Caco-2 (cell line): ENCODE data around the gene WRAP73. TPM values are rescaled to one million over a fixed set of nuclear protein-coding genes. Genes with fewer than 3 reads are reported as not detected.
A peak's percentile ranks its signal among the peaks of the same experiment; 100 is the strongest.

Experiments used
- BruUV-seq: library from RNA; stranded (reverse); fragments of 400-500 nt; replicated peaks from 2 replicates; lab custom pipeline; 2021; lab: Mats Ljungman, UMichigan
- CTCF ChIA-PET: fragments of 300-600 bp; sonication (Branson Sonifier 250); formaldehyde crosslinking; loops from one replicate; lab custom pipeline; 2022; ENCODE audit warnings: antibody characterized with exemption; lab: Charles Lee
- POLR2A ChIA-PET: fragments of 300-600 bp; sonication (Branson Sonifier 250); formaldehyde crosslinking; loops from one replicate; lab custom pipeline; 2022; ENCODE audit warnings: antibody characterized with exemption; lab: Charles Lee
- DNase-seq, 2 experiments: peaks; one replicate each; pipeline versions ENCODE4 v3.0.0 to v3.0.0-alpha.2; 2020 to 2022
- H3K27me3 ChIP-seq: replicated peaks from 2 replicates; pipeline ENCODE4 v1.6.0; 2011; ENCODE audit warnings: low read length; ENCODE audit not compliant: control insufficient read depth, insufficient read depth
- H3K36me3 ChIP-seq: 2 replicates; pipeline ENCODE4 v1.5.1; 2011; ENCODE audit warnings: low read length; ENCODE audit not compliant: control insufficient read depth, insufficient read depth
- H3K4me1 ChIP-seq: fragments of 250-450 bp; sonication (Bioruptor Pico); 2 replicates; pipeline ENCODE4 v1.5.1; 2020; ENCODE audit warnings: mild to moderate bottlenecking
- H3K4me3 ChIP-seq: 2 replicates; pipeline ENCODE4 v1.5.1; 2011; ENCODE audit warnings: low read depth, mild to moderate bottlenecking, control low read depth, low read length
- H3K9me3 ChIP-seq: fragments of 250-450 bp; sonication (Bioruptor Pico); 2 replicates; pipeline ENCODE4 v1.5.1; 2020; ENCODE audit warnings: mild to moderate bottlenecking, moderate library complexity
- H3K27ac Mint-ChIP-seq: one replicate; pipeline ENCODE4 v1.8.0; 2022; ENCODE audit warnings: mixed read lengths; ENCODE audit not compliant: unreplicated experiment
- H3K27me3 Mint-ChIP-seq: one replicate; pipeline ENCODE4 v1.8.0; 2022; ENCODE audit warnings: mixed read lengths; ENCODE audit not compliant: insufficient read depth, unreplicated experiment
- H3K36me3 Mint-ChIP-seq: one replicate; pipeline ENCODE4 v1.8.0; 2022; ENCODE audit warnings: mild to moderate bottlenecking, mixed read lengths; ENCODE audit not compliant: insufficient read depth, unreplicated experiment
- H3K4me1 Mint-ChIP-seq: one replicate; pipeline ENCODE4 v1.8.0; 2022; ENCODE audit warnings: low read depth, mixed read lengths; ENCODE audit not compliant: unreplicated experiment
- H3K4me3 Mint-ChIP-seq: one replicate; pipeline ENCODE4 v1.8.0; 2022; ENCODE audit warnings: mild to moderate bottlenecking, moderate library complexity, mixed read lengths; ENCODE audit not compliant: unreplicated experiment
- H3K9me3 Mint-ChIP-seq: one replicate; pipeline ENCODE4 v1.8.0; 2022; ENCODE audit warnings: mixed read lengths; ENCODE audit not compliant: unreplicated experiment
- intact Hi-C: fragments of 100-400 bp; cut with micrococcal nuclease; formaldehyde crosslinking; loops from one replicate; pipeline ENCODE4 v1.10.0; 2022; ENCODE audit not compliant: unreplicated experiment
- total RNA-seq: library from RNA; stranded (reverse); gene quantifications from 2 replicates; pipeline ENCODE4 v1.2.3, GENCODE V29; 2022
- TF ChIP-seq, protein P1 (sequence below), 2 experiments: fragments of 200-600 bp in 1 of 2; IDR thresholded peaks; 1 replicate in 1 of 2; 2 replicates in 1 of 2; pipeline versions ENCODE4 v1.5.1 to v1.8.0; 2011 to 2022; ENCODE audit warnings: antibody characterized with exemption in 1 of 2, control low read depth in 1 of 2, inconsistent platforms in 1 of 2, low read depth in 1 of 2, low read length in 1 of 2, mild to moderate bottlenecking in 1 of 2, moderate library complexity in 1 of 2; ENCODE audit not compliant: insufficient read depth in 1 of 2, severe bottlenecking in 1 of 2, unreplicated experiment in 1 of 2

Gene WRAP73
- total RNA-seq, 1 experiment from 2014 or later = 31.6 TPM

DNA sequence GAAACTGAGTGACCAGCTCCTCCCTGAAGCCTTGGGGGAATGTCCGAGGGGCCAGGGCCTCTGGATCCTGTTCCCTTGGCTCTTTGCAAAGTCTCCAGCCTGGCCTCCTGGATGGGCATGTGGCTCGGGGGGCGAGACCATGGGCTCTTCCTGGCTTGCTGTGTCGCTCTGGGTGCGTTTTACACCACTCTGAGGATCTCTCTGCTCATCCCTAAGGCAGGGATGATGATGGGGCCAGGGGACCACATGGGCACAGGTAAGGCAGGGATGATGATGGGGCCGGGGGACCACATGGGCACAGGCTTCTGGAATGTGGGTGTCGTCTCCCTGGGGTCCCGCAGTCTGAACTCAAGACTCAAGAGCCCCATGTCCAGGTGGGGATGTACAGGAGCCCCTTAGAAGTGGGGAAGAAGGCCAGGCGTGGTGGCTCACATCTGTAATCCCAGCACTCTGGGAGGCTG is 20.1 kb upstream of the WRAP73 start:
- Histone ChIP-seq H3K27me3 (no peaks in the 10 kb centered on the region), H3K4me1 (peaks cover 7% of the 10 kb centered on the region), H3K4me3 (no peak overlapping the region), H3K36me3 (no peaks in the 10 kb centered on the region), H3K9me3 (no peaks in the 10 kb centered on the region)
- Mint-ChIP-seq H3K4me3 (no peak overlapping the region), H3K9me3 (no peaks in the 10 kb centered on the region), H3K27ac (no peak overlapping the region), H3K36me3 (no peaks in the 10 kb centered on the region), H3K27me3 (no peaks in the 10 kb centered on the region), H3K4me1 (peaks cover 7% of the 10 kb centered on the region)
- intact Hi-C loops = no loop called here
- DNase-seq = peak in 1 of 2 experiments; percentile 7
- ChIA-PET POLR2A (no interaction called here), CTCF (no interaction called here)
- TF ChIP-seq, protein P1, sequence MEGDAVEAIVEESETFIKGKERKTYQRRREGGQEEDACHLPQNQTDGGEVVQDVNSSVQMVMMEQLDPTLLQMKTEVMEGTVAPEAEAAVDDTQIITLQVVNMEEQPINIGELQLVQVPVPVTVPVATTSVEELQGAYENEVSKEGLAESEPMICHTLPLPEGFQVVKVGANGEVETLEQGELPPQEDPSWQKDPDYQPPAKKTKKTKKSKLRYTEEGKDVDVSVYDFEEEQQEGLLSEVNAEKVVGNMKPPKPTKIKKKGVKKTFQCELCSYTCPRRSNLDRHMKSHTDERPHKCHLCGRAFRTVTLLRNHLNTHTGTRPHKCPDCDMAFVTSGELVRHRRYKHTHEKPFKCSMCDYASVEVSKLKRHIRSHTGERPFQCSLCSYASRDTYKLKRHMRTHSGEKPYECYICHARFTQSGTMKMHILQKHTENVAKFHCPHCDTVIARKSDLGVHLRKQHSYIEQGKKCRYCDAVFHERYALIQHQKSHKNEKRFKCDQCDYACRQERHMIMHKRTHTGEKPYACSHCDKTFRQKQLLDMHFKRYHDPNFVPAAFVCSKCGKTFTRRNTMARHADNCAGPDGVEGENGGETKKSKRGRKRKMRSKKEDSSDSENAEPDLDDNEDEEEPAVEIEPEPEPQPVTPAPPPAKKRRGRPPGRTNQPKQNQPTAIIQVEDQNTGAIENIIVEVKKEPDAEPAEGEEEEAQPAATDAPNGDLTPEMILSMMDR (IDR thresholded peaks at IDR 0.05; ENCODE audit: insufficient read depth in 1 of 2, low read depth in 1 of 2, low read length in 1 of 2, severe bottlenecking in 1 of 2, unreplicated experiment in 1 of 2) = no peak
- BruUV-seq = no TSS peak

DNA sequence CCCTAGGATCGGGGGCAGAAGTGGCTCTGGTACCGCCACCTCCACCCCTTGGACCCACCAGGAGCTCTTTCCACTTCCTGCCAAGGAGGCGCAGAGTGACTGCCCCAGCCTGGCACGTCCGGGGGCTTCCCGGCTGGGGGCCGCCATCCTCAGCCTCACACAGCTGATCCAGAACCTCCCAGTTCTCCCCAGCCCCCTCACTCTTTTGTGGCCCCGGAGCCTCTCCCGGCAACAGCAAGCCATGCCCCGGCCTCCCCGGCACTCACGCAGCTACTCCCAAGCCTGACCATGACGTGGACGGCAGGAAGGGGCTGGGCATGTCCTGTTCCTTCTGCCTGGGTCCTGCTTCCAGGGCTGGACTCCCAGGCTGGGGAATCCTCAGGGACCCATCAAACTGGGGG is 19.5 kb upstream of the WRAP73 start:
- Histone ChIP-seq H3K4me3 (no peak overlapping the region), H3K27me3 (no peaks in the 10 kb centered on the region), H3K9me3 (no peaks in the 10 kb centered on the region), H3K36me3 (no peaks in the 10 kb centered on the region), H3K4me1 (peaks cover 3% of the 10 kb centered on the region)
- POLR2A ChIA-PET = no interaction called here
- intact Hi-C loops = no loop called here
- no peak overlapping the region for H3K4me3 Mint-ChIP-seq
- CTCF ChIA-PET = no interaction called here
- no peaks in the 10 kb centered on the region for H3K9me3 Mint-ChIP-seq
- TF ChIP-seq, protein P1 (IDR thresholded peaks at IDR 0.05; ENCODE audit: insufficient read depth in 1 of 2, low read depth in 1 of 2, low read length in 1 of 2, severe bottlenecking in 1 of 2, unreplicated experiment in 1 of 2) = no peak
- no peak overlapping the region for H3K27ac Mint-ChIP-seq
- H3K27me3 Mint-ChIP-seq = no peaks in the 10 kb centered on the region
- BruUV-seq = no TSS peak
- DNase-seq = no peak
- H3K36me3 Mint-ChIP-seq = no peaks in the 10 kb centered on the region
- peaks cover 7% of the 10 kb centered on the region for H3K4me1 Mint-ChIP-seq

DNA sequence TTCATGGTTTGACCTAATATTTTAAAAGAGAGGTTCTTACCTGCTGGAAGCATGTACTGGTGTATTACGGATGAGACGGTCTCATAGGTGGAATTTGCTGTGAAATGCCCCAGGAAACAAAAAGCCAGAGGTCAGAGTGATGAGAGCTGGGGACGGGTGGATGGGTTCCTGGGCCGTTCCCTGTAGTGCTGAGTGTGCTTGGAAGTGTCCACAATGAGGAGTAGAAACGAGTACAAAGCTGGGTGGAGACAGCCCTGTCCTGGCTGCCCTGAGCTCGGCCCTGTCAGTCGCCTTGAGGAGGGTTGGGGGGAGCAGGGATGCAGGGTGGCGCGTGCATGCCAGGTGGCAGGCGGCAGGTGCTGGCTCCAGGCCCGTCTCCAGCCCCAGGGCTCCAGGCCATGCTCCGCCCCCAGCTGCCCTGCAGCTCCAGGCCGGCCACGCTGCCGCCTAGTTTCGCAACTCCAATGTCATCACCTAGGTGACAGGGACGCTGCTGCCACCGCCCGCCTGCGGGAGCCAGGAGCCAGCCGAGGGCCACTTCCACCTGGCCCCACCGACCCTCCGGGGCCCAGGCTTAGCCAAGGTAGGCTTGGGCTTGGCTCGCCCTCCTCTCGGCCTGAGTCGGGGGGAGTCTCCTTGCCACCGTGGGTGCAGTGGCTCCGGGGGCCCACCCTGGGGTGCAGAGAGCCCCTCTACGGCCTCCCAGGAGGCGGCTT is 18.8 kb upstream of the WRAP73 start:
- Mint-ChIP-seq H3K27ac (no peak overlapping the region), H3K4me1 (peaks cover 6% of the 10 kb centered on the region), H3K4me3 (no peak overlapping the region), H3K9me3 (no peaks in the 10 kb centered on the region), H3K27me3 (no peaks in the 10 kb centered on the region), H3K36me3 (no peaks in the 10 kb centered on the region)
- no peaks in the 10 kb centered on the region for H3K36me3 ChIP-seq
- intact Hi-C loops = no loop called here
- CTCF ChIA-PET = no interaction called here
- H3K27me3 ChIP-seq = no peaks in the 10 kb centered on the region
- H3K4me3 ChIP-seq = no peak overlapping the region
- TF ChIP-seq, protein P1 (IDR thresholded peaks at IDR 0.05; ENCODE audit: insufficient read depth in 1 of 2, low read depth in 1 of 2, low read length in 1 of 2, severe bottlenecking in 1 of 2, unreplicated experiment in 1 of 2) = no peak
- no peaks in the 10 kb centered on the region for H3K4me1 ChIP-seq
- no TSS peak for BruUV-seq
- peak; percentile 59 to 67 for DNase-seq
- POLR2A ChIA-PET = no interaction called here
- H3K9me3 ChIP-seq = no peaks in the 10 kb centered on the region
